ENCODE data around the gene SNAPC2. TPM values are rescaled to one million over a fixed set of nuclear protein-coding genes. Genes with fewer than 3 reads are reported as not detected.

The SNAPC2 gene
- total and polyA plus RNA-seq, 5 donors from 2014 or later: 12.1 to 22.1 (median 17.2) TPM

GRCh38 chr19:7903244-7904073, 16.7 kb upstream of the SNAPC2 start, which contains the start of gene MAP2K7:
Gene MAP2K7 (plus strand): TSS chr19:7903877. CDS start chr19:7903945, 68 bp downstream.
- Histone ChIP-seq H3K4me3 (ENCODE audit: low read depth, low read length) (peak within 1 kb of the TSS; percentile 77), H3K27ac (ENCODE audit: insufficient read depth, low read length, poor library complexity, severe bottlenecking) (peak within 1 kb of the TSS; percentile 85), H3K9me3 (ENCODE audit: control insufficient read depth in 2 of 2, low read length in 2 of 2) (no peaks in the 10 kb centered on the region), H3K27me3 (ENCODE audit: control insufficient read depth, insufficient read depth, low read length) (no peaks in the 10 kb centered on the region), H3K4me1 (ENCODE audit: control insufficient read depth, insufficient read depth, low read length, poor library complexity, severe bottlenecking) (peaks cover 38% of the 10 kb centered on the region), H3K36me3 (ENCODE audit: control insufficient read depth, insufficient read depth, low read length) (no peaks in the 10 kb centered on the region)
- peak within 1 kb of the TSS; percentile 94 to 96 (median 96) for H3K27ac Mint-ChIP-seq
- H3K4me3 Mint-ChIP-seq: peak within 1 kb of the TSS; percentile 90 to 99 (median 94)
- H3K4me1 Mint-ChIP-seq: peaks cover 5 to 45% (median 18%) of the 10 kb centered on the region in 4 donors
- peaks cover 6% of the 10 kb centered on the region for H3K36me3 Mint-ChIP-seq
- peak; percentile 83 to 88 for ATAC-seq (ENCODE audit: low read depth in 2 of 2)
- DNase-seq: peak; percentile 99 to 100 (median 100)
- H3K9me3 Mint-ChIP-seq: peaks cover 0 to 9% (median 0%) of the 10 kb centered on the region in 7 donors
- peaks cover 9% of the 10 kb centered on the region for H3K27me3 Mint-ChIP-seq

DNA sequence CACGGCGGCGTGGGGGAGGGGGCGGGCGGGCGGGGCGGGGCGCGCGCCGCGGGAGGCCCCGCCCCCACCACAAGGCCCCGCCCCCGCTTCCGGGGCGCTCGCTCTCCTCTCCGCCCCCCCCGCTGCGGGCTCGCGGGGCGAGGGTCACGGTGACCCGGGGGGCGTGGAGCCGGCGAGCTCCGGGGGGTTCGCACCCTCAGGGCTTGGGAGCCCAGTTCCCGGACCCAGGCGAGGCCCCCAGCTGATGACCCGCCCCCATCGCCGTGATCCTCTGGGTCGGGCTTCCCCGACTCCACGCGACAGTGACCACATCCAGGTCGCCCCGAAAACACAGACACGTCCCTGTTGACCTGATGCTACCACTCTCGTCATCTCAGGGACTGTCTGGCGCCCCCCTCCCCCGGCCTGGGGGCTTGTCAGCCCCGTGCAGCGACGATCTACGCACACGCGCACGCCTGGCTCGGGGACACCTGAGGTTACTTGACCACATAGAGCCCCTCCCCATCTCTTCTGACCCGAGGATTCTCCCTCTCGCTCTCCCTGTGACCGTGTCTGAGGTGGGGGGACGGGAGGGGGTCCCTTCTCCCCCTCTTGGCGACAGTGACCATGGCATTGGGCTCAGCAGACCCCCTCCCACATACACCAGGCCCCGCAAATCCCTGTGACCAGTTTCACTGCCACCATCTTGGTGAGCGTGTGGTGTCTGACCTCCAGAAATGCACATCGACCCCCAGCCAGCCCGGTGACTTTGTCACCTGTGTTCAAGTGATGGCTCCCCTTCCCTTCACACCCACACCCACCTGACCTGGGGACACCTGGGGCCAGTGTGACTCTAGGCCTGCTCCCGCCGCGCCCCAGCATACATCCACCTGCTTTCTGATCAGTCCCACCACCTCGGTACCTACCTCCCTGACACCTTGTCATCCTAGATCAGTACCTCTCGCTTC, 15.8 kb upstream of the SNAPC2 start:
- peak overlapping the region; percentile 88 to 96 (median 96) for H3K27ac Mint-ChIP-seq
- peak overlapping the region; percentile 89 to 99 (median 94) for H3K4me3 Mint-ChIP-seq
- peaks cover 38% of the 10 kb centered on the region for H3K4me1 ChIP-seq (ENCODE audit: control insufficient read depth, insufficient read depth, low read length, poor library complexity, severe bottlenecking)
- peaks cover 0 to 9% (median 0%) of the 10 kb centered on the region in 7 donors for H3K9me3 Mint-ChIP-seq
- peak; percentile 68 to 79 (median 75) for DNase-seq
- peaks cover 9% of the 10 kb centered on the region for H3K27me3 Mint-ChIP-seq
- ATAC-seq (ENCODE audit: low read depth in 2 of 2): peak; percentile 57 to 60
- H3K36me3 ChIP-seq (ENCODE audit: control insufficient read depth, insufficient read depth, low read length): no peaks in the 10 kb centered on the region
- H3K27ac ChIP-seq (ENCODE audit: insufficient read depth, low read length, poor library complexity, severe bottlenecking): peak overlapping the region; percentile 85
- H3K4me1 Mint-ChIP-seq: peaks cover 5 to 45% (median 18%) of the 10 kb centered on the region in 4 donors
- peak overlapping the region; percentile 61 for H3K4me3 ChIP-seq (ENCODE audit: low read depth, low read length)
- peaks cover 6% of the 10 kb centered on the region for H3K36me3 Mint-ChIP-seq
- H3K9me3 ChIP-seq (ENCODE audit: control insufficient read depth in 2 of 2, low read length in 2 of 2): no peaks in the 10 kb centered on the region
- no peaks in the 10 kb centered on the region for H3K27me3 ChIP-seq (ENCODE audit: control insufficient read depth, insufficient read depth, low read length)

DNA sequence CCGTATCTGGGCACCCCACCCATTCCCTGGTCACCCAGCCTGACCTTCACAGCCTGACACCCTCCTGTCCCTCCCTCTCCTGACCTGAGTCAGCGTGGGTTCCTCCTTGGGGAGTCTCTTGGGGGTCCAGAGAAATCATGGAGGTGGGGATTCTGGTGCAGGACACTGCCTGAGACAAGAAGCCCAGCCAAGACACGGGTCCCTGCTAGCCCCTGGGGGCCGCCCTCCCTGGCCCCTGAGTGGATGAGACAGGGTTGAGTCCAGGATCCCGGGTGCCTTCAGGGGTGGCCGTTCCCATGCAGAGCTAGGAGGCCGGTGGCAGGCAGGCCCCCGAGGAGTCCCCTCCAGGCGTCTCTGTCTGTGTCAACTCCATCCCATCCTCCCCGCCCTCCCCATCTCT, 14.9 kb upstream of the SNAPC2 start:
- Histone ChIP-seq H3K27me3 (ENCODE audit: control insufficient read depth, insufficient read depth, low read length) (no peaks in the 10 kb centered on the region), H3K9me3 (ENCODE audit: control insufficient read depth in 2 of 2, low read length in 2 of 2) (no peaks in the 10 kb centered on the region), H3K27ac (ENCODE audit: insufficient read depth, low read length, poor library complexity, severe bottlenecking) (peak overlapping the region; percentile 85), H3K4me1 (ENCODE audit: control insufficient read depth, insufficient read depth, low read length, poor library complexity, severe bottlenecking) (peaks cover 38% of the 10 kb centered on the region), H3K36me3 (ENCODE audit: control insufficient read depth, insufficient read depth, low read length) (peaks cover 2% of the 10 kb centered on the region), H3K4me3 (ENCODE audit: low read depth, low read length) (peak overlapping the region; percentile 61)
- Mint-ChIP-seq H3K4me3 (peak overlapping the region; percentile 89 to 99 (median 94)), H3K4me1 (peaks cover 5 to 45% (median 18%) of the 10 kb centered on the region in 4 donors), H3K9me3 (peaks cover 0 to 9% (median 0%) of the 10 kb centered on the region in 7 donors), H3K27me3 (peaks cover 9% of the 10 kb centered on the region), H3K27ac (peak overlapping the region; percentile 88 to 96 (median 96)), H3K36me3 (peaks cover 6% of the 10 kb centered on the region)
- DNase-seq (no peak), ATAC-seq (ENCODE audit: low read depth in 2 of 2) (no peak)

DNA sequence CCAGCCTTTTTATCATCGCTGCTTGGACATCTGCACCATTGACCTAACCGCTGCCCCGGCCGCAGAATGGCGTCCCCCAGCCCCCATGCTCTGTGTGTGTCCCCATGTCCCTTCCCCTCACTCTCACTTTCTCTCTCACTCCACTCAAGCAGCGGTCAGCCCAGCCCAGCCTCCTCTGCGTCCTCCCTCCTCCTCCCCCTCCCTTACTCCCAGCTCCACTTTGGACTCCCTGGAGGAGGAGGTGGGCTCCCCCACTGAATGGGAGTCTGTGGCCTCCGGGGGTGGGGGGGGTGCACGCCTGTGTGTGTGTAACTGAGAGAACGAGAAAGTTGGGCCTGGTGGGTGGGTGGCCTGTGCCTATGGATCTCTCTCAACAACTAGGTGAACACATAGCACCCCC, 14.3 kb upstream of the SNAPC2 start:
- Mint-ChIP-seq H3K27me3 (peaks cover 9% of the 10 kb centered on the region), H3K4me3 (peak overlapping the region; percentile 81 to 99 (median 88)), H3K27ac (peak overlapping the region; percentile 75 to 96 (median 89)), H3K9me3 (peaks cover 0 to 9% (median 0%) of the 10 kb centered on the region in 7 donors), H3K4me1 (peaks cover 5 to 45% (median 18%) of the 10 kb centered on the region in 4 donors), H3K36me3 (peaks cover 9% of the 10 kb centered on the region)
- Histone ChIP-seq H3K27ac (ENCODE audit: insufficient read depth, low read length, poor library complexity, severe bottlenecking) (no peak overlapping the region), H3K4me3 (ENCODE audit: low read depth, low read length) (no peak overlapping the region), H3K9me3 (ENCODE audit: control insufficient read depth in 2 of 2, low read length in 2 of 2) (no peaks in the 10 kb centered on the region), H3K4me1 (ENCODE audit: control insufficient read depth, insufficient read depth, low read length, poor library complexity, severe bottlenecking) (peaks cover 38% of the 10 kb centered on the region), H3K36me3 (ENCODE audit: control insufficient read depth, insufficient read depth, low read length) (peaks cover 8% of the 10 kb centered on the region), H3K27me3 (ENCODE audit: control insufficient read depth, insufficient read depth, low read length) (no peaks in the 10 kb centered on the region)
- ATAC-seq (ENCODE audit: low read depth in 2 of 2) (no peak), DNase-seq (no peak)

DNA sequence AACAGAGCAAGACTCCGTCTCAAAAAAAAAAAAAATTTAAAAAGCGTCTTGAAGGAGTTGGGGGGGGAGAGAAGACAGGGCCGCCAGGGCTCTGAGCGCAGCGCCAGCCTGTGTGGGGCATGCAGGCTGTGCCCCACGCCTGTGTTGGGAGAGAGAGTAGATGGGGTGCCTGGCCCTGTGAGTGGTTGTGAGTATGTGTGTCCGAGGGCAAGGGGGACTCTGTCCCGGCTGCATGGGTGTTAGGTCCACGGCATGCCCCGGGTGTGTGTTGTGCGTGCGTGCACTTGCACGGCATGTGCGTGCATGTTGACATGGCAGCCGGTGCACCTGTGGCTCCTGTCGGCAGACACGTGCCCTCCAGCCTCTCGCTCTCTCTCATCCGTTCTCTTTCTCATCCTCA, 13.0 kb upstream of the SNAPC2 start:
- H3K4me1 Mint-ChIP-seq: peaks cover 5 to 45% (median 18%) of the 10 kb centered on the region in 4 donors
- H3K27ac ChIP-seq (ENCODE audit: insufficient read depth, low read length, poor library complexity, severe bottlenecking): no peak overlapping the region
- H3K36me3 ChIP-seq (ENCODE audit: control insufficient read depth, insufficient read depth, low read length): peaks cover 18% of the 10 kb centered on the region
- ATAC-seq (ENCODE audit: low read depth in 2 of 2): no peak
- no peak overlapping the region for H3K4me3 ChIP-seq (ENCODE audit: low read depth, low read length)
- no peak for DNase-seq
- no peaks in the 10 kb centered on the region for H3K9me3 ChIP-seq (ENCODE audit: control insufficient read depth in 2 of 2, low read length in 2 of 2)
- no peak overlapping the region for H3K27ac Mint-ChIP-seq
- peaks cover 38% of the 10 kb centered on the region for H3K4me1 ChIP-seq (ENCODE audit: control insufficient read depth, insufficient read depth, low read length, poor library complexity, severe bottlenecking)
- H3K27me3 ChIP-seq (ENCODE audit: control insufficient read depth, insufficient read depth, low read length): no peaks in the 10 kb centered on the region
- peaks cover 9% of the 10 kb centered on the region for H3K27me3 Mint-ChIP-seq
- peaks cover 15% of the 10 kb centered on the region for H3K36me3 Mint-ChIP-seq
- peak overlapping the region in 1 of 4 donors; percentile 88 for H3K4me3 Mint-ChIP-seq
- peaks cover 0 to 9% (median 0%) of the 10 kb centered on the region in 7 donors for H3K9me3 Mint-ChIP-seq

- no peaks in the 10 kb centered on the region for H3K9me3 ChIP-seq (ENCODE audit: control insufficient read depth in 2 of 2, low read length in 2 of 2)
- H3K27me3 Mint-ChIP-seq: peaks cover 9% of the 10 kb centered on the region
- H3K4me3 Mint-ChIP-seq: peak overlapping the region in 2 of 4 donors; percentile 52 to 75
- H3K27ac Mint-ChIP-seq: no peak overlapping the region
- H3K9me3 Mint-ChIP-seq: peaks cover 0 to 9% (median 0%) of the 10 kb centered on the region in 7 donors
- peaks cover 16% of the 10 kb centered on the region for H3K36me3 Mint-ChIP-seq
- no peaks in the 10 kb centered on the region for H3K27me3 ChIP-seq (ENCODE audit: control insufficient read depth, insufficient read depth, low read length)
- ATAC-seq (ENCODE audit: low read depth in 2 of 2) (no peak), DNase-seq (no peak)
- H3K4me1 Mint-ChIP-seq: peaks cover 5 to 43% (median 18%) of the 10 kb centered on the region in 4 donors
- H3K4me1 ChIP-seq (ENCODE audit: control insufficient read depth, insufficient read depth, low read length, poor library complexity, severe bottlenecking): peaks cover 38% of the 10 kb centered on the region
- H3K4me3 ChIP-seq (ENCODE audit: low read depth, low read length): no peak overlapping the region
- H3K36me3 ChIP-seq (ENCODE audit: control insufficient read depth, insufficient read depth, low read length): peaks cover 19% of the 10 kb centered on the region
- no peak overlapping the region for H3K27ac ChIP-seq (ENCODE audit: insufficient read depth, low read length, poor library complexity, severe bottlenecking)
These were observed 12.6 kb upstream of the SNAPC2 start for GRCh38 chr19:7907544-7907943.

- DNase-seq (no peak), ATAC-seq (ENCODE audit: low read depth in 2 of 2) (no peak)
- no peaks in the 10 kb centered on the region for H3K27me3 ChIP-seq (ENCODE audit: control insufficient read depth, insufficient read depth, low read length)
- H3K4me3 ChIP-seq (ENCODE audit: low read depth, low read length): no peak overlapping the region
- no peak overlapping the region for H3K27ac Mint-ChIP-seq
- peaks cover 4 to 38% (median 17%) of the 10 kb centered on the region in 4 donors for H3K4me1 Mint-ChIP-seq
- peaks cover 31% of the 10 kb centered on the region for H3K4me1 ChIP-seq (ENCODE audit: control insufficient read depth, insufficient read depth, low read length, poor library complexity, severe bottlenecking)
- H3K27me3 Mint-ChIP-seq: peaks cover 6% of the 10 kb centered on the region
- no peak overlapping the region for H3K27ac ChIP-seq (ENCODE audit: insufficient read depth, low read length, poor library complexity, severe bottlenecking)
- peak overlapping the region in 2 of 4 donors; percentile 27 to 52 for H3K4me3 Mint-ChIP-seq
- no peaks in the 10 kb centered on the region for H3K9me3 ChIP-seq (ENCODE audit: control insufficient read depth in 2 of 2, low read length in 2 of 2)
- peaks cover 19% of the 10 kb centered on the region for H3K36me3 ChIP-seq (ENCODE audit: control insufficient read depth, insufficient read depth, low read length)
- H3K36me3 Mint-ChIP-seq: peaks cover 20% of the 10 kb centered on the region
- H3K9me3 Mint-ChIP-seq: peaks cover 0 to 8% (median 0%) of the 10 kb centered on the region in 7 donors
These were observed 11.9 kb upstream of the SNAPC2 start for GRCh38 chr19:7908078-7908699.

All from CD4-positive, CD25-positive, alpha-beta regulatory T cell (primary cell).